ENCODE measurements around the gene TTLL5.

The TTLL5 gene

DNA sequence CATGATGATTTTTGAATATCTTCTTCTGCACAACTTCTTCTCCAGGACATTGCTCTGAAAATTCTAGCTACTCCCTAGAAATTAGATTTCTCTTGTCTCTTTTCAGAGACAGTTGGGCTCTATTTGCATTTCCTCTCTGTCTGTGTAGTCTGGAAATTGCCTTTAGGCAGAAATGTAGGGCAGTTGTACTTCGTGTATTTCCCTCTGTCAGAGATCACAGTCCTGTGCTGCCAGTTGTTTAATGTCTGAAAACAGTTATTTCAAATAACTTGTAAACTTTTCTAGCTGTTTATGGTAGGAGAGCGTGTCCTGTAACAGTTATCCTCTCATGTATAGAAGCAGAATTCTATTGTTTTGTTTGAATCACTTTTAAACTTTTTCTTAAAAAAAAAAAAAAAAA, 86.9 kb downstream of the TTLL5 start:
- DNase-seq: no peak

DNA sequence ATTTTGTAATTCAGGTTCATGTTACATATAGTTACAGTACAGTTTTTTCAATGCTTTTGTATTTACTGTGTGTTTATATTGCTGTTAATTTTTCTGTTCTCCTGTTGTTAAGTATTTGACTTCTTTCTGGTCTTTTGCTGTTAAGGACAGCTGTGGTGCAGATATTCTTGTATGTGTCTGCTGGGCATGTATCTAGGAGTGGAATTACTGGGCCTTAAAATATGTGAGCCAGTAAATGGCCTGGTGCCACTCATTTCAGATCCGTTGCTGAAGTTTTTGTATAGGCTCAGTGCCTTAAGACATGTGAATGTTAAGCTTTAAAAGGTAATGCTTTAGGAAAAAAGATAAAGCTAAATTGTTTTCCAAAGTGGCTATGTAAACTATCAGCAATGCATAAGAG, 87.3 kb downstream of the TTLL5 start:
- no peak for DNase-seq

DNA sequence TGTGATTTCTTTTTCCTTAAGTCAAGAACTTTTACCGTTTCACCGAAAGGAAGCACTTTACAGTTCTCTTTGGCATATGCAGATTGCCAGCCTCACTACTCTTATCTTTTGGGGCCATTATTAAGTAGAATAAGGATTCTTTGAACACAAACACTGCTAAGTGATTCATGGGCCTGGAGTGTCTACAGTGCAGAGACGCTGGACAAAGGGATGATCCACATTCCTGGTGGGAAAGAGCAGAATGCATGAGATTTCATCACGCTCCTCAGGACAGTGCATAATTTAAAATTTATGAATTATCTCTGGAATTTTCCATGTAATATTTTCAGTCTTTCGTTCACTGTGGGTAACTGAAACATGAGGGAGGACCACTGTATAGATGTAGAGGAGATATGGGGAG, 90.2 kb downstream of the TTLL5 start:
- DNase-seq: no peak

DNA sequence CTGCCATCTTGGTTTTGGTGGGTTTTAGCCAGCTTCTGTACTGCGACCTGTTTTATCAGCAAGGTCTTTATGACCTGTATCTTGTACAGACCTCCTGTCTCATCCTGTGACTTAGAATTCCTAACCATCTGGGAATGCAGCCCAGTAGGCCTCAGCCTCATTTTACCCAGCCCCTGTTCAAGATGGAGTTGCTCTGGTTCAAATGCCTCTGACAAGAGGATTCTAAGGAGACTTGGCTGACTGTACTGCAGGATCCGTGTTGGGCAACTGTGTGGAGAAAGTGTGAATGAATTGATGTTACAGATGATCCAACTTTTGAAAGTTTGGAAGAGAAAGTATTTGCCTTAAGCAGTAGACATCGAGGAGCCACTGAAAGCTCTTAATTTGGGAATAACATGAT, 91.0 kb downstream of the TTLL5 start:
- DNase-seq: no peak

DNA sequence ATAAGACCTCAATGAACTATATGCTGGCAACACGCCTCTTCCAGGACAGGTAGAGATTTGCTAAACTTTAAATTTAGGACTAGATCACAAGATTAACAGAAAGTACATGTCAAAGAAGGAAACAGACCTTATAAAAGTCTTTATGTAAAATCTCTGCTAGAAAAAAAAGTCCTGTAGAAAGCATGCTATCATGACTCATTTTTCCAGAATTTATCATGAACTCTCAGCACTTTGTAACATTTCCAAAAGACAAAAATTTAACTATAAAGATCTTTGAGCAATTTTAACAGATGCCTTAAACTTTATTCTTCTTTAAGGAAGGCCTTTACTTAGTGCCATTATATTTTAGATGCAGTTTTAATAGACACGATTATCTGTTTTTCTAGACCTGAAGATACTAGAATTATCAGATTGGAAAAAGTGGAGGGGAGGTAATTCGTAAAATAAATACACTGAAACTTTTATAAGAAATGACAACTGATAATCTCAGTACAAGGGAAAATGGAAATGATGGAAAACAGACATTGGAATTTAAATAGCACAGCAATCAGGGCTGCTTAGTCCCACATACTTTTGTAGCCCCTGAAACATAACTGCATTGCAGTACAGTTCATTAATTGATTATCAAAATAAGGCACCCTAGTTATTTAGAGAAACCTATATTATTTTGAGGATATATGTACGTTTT, 92.0 kb downstream of the TTLL5 start:
- DNase-seq: no peak

DNA sequence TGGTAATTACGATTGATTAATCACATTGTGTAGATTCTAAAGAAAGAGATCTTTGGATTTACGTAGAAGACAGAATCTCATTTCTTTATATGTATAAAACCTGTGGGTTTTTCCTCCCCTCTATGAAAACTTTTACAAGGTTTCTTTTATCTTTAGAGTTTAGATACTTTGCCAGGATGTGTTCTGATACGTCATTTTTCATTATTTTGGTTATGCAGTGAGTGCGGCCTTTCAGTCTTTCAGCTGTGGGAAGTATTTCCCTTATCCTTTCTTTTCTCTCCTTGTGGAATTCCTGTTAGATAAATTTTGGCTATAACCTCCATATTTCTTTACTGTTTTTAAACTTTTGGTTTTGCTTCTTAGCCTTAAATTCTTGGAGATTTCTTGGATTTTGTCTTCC, 92.7 kb downstream of the TTLL5 start:
- no peak for DNase-seq

DNA sequence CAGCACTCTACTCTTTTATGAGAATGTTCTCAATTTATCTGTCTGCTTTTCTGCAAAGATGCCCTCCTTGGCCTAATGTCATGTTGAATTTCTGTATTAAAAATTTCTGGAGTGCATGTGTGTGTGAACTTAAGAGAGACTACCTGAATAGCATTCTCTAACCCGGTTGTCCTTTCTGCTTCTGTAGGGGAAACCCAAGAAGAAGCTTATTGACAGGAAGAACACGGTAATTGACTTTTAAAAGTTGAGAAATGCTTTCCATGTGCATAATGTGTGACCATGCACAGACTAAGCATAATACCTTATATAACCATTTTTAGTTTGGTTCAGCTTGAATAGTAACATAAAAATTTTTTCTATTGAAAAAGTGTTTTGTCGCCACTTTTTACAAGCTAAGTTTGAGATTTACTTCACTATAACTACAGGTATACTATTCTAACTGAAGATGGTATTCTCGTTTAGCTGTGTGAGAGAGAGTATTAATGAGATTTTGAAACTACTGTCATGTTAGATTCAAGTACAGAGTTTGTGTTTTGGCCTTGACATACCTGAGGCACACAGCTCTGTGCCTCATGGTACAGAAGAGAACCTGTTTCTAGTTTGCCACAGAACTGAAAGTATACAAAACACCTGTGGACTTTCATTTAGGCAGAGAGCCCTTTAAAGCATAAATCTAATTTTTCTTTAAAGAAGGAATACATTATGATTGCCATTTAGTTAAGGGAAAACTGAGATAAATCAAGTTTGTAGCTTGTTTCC, 96.8 kb downstream of the TTLL5 start:
- no peak for DNase-seq

DNA sequence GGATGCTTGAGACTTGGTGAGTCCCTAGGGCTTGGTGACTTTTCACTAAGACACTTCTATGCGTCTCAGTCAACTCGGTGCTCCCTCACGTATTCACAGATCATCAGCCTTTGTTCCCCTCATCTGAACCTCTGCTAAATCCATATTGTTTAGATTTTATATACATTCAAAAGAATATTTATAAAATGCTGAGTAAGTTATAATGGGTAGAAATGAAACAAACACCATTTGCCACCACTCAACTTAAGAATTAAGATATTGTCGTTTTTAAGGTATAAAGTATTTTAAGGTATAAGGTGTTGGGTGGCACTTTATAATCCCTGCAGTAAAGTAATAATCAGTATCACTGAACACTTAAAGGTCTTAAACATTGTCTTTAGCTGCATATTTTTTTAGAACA, 103.0 kb downstream of the TTLL5 start:
- DNase-seq: no peak

DNA sequence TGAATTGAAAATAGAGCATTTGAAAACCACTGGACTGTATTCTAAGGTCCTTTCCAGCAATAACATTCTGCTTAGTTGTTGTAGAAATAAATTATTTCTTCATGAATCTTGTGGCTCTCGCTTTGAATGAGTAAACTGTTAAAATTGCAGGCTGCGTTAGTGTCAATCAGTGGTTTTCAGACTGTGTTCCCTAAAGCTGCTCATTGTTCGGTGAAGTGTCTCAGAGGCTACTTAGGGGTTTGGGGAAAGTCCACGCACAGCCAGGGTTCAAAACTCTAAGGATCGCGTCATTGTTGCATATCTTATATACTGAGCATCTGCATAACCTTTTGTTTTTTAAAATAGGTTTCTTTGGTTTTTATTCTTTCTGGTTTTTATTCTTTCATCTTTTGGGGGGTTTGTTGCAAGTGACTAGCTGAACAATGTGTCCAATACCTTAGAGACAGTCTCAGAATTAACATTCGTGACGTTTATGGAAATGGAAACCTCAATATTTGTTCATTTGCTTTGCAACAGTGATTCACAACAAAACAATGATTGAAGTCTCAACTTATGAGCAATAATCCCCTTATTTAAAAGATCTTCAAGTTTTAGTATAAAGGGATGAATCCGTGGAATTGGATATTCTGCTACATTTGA, 108.1 kb downstream of the TTLL5 start:
- DNase-seq: no peak

DNA sequence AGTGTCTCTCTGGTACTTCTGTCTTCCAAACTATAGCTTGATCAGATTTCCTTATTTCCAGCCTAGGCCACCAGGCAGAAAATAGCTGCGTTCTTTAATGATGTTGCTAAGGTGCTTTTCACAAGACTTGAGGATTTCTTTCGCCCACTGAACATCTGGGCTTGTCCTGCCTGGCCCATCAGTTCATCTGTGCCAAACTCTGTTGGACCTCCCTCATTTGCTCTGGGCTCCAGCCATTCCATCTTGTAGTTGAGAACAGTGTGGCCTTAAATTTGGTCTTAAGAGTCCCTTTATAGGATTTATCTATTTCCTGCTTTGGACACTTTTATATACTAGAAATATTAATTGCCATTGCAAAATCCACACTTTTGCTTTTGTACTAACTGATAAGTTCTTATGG, 109.6 kb downstream of the TTLL5 start:
- DNase-seq: no peak

DNA sequence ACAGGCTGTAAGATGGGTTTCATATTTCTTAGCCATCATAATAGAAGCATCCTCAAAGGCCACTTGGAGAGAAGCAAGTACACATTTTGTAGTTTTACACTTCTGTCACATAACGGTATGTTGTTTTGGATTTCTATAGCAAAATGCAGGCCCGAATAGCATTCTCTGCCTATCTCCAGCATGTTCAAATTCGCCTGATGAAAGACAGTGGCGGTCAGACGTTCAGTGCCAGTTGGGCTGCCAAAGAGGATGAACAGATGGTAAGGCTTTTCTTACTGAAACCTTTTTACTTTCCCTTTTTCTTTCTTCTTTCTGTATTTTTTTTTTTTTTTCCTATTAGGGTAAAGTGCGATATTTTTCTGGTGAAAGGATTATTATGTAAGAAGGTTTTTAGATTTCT, 110.5 kb downstream of the TTLL5 start:
- DNase-seq: no peak

DNA sequence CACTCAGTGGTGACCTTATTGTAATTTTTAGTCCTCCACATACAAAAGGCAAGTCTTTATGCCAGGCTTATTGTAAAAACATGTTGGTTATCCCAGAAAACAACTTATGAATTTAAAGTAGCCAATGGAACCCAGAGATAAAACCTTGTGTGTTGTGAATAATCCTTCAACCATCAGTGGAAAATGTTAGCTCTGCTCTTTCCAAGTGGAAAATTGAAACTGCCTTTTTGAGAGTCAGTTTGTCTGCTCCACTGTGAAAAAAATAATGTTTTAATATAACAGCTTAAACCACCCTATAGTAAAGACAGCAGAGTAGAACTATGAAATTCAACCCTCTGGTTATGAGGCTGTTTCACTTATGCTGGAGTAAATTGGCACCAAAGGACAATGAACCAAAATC, 112.0 kb downstream of the TTLL5 start:
- no peak for DNase-seq

DNA sequence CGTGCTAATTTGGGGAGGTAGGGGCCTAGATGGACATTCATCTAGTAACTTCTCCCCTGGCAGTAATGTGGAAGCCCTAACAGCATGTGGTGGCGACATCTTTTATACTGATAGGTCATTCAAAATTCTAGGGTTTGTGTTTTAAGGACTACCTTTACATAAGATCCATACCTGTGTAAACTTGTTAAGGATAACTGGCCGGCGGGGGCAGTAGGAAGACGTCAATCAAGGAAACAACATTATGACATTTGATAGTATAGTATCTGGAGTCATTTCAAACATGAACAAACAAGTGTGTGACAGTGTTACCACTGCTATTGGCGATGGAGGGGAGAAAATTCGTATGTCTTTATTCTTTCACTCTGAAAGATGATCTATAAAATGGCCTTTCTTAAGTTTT, 120.0 kb downstream of the TTLL5 start:
- DNase-seq: no peak

DNA sequence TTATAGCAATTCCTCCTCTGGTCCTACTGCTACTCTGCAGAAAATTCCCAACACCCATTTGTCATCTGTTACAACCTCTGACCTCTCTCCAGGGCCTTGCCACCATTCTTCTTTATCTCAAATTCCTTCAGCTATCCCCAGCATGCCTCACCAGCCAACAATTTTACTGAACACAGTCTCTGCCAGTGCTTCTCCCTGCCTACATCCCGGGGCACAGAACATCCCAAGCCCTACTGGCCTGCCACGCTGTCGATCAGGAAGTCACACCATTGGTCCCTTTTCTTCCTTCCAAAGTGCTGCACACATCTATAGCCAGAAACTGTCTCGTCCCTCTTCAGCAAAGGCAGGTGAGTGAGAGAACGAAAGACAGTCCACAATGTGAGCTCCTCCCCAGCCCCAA, 122.1 kb downstream of the TTLL5 start:
- DNase-seq: no peak

DNA sequence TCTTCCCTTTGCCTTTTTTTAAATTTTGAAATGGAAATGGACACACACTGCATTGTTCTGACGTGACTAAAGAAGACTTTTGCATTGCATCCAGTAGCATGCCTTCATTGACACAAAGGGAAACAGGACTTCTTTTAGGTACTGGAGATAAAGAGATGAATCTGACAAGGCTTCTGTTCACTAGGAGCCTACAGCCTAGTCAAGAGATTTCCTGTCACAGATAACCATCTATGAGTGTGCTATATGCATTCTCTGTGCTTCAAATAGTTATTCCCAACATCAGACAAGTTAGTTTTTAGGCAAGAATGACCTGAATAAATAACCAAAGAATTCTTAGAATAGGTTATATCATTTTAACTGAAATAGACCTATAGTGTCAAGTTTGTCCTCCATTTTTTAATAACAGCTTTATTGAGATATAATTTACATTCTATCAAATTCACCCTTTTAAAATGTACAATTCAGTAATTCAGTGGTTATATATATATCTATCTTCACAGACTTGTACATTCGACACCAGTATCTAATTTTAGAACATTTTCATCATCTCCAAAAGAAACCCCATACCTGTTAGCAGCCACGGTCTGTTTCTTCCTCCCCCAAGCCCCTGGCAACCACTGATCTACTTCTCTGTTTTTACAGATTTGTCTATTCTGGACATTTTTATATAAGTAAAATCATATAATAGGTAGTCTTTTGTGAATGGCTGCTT, 122.7 kb downstream of the TTLL5 start:
- no peak for DNase-seq

DNA sequence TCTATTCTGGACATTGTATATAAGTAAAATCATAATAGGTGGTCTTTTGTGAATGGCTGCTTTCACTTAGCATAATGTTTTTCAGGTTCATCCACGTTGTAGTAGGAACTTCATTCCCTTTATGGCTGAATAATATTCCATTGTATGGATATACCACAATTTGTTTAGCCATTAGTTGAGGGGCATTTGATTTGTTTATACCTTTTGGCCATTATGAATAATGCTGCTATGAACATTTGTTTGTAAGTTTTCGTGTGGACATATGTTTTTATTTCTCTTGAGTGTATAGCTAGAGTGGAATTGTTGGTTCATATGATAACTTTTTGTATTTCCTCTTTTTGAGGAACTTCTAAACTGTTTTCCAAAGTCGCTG, 123.3 kb downstream of the TTLL5 start:
- DNase-seq: no peak

DNA sequence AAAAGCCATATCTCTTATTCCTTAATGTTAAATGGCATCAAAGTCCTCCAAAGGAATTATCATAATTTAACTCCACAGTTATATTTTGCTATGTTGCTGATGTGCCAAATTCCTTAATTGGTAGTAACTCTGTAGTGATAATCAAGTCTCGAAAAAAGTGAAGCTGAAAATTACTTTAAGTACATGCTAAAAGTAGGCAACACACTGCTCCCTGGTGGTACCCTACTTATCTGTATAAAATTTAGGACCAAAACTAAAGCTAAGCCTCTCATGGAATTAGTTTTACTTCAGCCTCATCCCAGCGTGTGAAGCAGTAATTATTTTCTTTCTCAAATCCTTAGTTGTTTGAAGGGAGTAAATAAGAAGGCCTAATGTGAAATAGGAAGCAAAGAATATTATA, 132.8 kb downstream of the TTLL5 start:
- DNase-seq: no peak

DNA sequence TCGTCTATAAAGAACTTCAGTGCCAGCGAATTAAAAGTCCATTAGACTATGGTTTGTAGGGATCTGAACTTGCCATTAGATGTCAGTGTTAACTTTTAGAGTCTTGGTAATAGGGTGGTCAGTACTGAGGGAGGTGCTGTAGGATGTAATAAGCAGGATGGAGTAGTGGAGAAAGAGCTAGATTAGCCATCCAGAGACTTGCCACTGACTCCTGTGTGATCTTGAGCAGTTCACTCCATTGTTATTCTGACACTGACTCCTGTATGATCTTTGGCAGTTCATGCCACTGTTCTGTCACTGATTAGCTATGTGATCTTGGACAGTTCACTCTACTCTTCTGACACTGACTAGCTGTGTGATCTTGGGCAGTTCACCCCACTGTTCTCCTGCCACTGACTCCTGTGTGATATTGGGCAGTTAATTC, 133.6 kb downstream of the TTLL5 start:
- no peak for DNase-seq

DNA sequence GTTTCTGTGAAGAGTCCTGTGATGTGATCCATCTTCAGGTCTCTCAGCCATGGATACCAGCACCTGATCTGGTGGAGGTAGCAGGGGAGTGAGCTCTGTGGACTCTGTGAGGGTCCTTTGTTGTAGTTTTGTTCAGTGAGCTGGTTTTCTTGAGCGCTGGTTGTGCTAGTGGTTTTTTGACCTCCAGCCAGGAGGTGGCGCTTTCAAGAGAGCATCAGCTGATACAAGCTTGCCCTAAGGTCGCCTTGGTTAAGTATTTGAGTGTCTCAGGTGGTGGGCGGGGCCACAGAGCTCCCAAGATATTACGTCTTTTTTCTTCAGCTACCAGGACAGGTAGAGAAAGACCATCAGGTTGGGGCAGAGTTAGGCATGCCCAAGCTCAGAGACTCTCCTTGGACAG, 139.7 kb downstream of the TTLL5 start:
- DNase-seq: no peak

DNA sequence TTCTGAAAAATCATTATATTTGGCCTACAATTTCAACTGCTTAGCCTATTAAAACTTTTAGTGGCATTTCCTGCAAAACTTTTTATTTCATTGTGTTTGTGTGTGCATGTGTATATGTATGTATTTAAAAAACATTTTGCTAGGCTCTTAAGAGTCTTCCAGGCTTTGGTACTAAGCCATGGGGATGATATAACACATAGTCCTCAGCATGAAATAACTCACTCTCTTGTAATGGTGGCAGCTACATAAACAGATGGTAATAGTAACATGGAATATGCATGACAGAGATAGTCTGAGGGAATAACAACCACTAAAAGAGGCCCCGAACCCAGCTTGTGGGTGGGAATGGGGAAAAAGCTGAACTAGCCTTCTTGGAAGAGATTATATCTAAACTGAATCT, 141.4 kb downstream of the TTLL5 start:
- DNase-seq: no peak

DNA sequence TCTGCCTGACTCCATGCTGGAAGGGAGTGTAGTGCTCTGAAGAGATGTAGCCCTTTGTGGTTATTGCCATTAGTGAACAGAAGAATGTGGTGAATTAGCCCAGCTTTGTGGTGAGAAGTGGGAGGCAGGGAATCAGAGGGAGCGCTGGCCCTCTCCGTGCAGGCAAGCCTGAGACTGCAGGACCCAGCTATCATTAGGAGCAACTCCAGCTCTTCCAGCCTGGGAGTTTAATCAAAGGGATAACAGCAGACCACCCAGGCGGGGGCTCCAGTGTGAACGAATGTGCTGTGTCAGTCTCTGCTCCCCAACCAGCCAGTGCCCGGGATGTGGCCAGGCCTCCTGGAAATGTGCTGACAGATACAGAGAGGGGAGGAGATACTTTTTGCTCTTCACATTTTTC, 142.7 kb downstream of the TTLL5 start:
- DNase-seq: no peak

DNA sequence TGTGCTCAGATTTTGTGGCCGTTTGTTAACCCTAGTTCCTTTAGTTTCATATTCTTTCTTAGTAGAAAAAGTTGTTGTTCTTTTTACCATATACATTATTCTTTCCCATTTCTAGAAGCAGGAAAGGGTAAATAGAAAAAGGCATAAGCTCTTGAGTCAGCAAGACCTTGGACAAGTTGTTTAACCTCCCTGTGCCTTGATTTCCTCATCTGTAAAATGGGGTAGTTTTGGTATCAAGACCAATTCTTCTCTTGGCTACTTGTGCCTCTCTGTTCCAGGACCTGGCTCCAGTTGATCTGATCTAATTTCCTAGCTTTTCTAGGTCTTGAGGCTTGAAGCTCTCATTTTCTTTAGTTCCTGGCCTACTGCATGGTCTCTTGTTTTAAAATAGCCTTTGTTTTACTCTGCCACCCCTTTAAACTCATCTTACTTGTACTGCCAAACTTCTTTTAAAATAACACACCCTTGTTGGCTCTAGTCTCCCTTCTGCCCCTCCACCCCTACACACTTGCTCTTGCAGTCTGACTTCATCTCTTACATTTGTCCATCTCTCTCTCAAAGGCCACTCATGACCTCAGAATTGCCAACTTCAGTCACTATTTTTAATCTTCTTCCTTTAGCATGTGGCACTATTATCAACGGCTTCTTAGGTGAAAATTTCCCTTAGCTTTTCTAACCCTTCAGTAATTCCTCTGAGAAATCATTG, 143.7 kb downstream of the TTLL5 start:
- DNase-seq: no peak

DNA sequence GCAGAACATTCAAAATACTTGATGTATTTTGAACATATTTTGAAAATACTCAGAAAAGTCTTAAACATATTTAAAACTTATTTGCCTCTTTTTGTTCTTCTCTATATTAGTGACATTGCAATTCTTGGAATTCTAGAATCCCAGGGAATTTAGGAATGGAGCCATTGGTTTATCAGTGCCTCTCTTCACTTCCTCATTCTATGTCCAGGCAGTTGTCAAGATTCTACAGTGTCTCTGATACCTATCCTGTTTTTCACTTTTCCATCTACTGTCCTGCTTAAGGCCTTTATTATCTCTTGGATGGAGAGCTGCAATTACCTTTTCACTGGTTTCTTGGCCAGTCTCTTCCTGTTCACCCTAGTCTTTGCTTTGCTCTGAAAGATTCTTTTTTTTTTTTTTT, 144.6 kb downstream of the TTLL5 start:
- no peak for DNase-seq

Measured in CD4-positive, alpha-beta T cell treated with Interferon gamma for 1 hour (primary cell).